Sciatic nerve (tissue), 2 donors: Measurements from ENCODE around the gene KLHL41. TPM values are rescaled to one million over a fixed set of nuclear protein-coding genes. Genes with fewer than 3 reads are reported as not detected.

Source experiments
- ATAC-seq: fragments of 200-7000 bp; cut with Tn5 transposase; one replicate; pipeline ENCODE4 v1.9.1; 2020; ENCODE audit warnings: mild to moderate bottlenecking, moderate library complexity
- DNase-seq: peaks from one replicate; pipeline ENCODE4 v3.0.0-alpha.2; 2020; ENCODE audit warnings: low spot score
- intact Hi-C: fragments of 100-400 bp; cut with DNase I; formaldehyde crosslinking; loops from one replicate; pipeline ENCODE4 v1.14.2; 2022
- total RNA-seq: library from RNA; stranded (reverse); fragmentation: NEBNext Ultra II Directional; extraction: Animal tissue kit (Norgen Biotek cat#: 25700); gene quantifications from one replicate; pipeline ENCODE4 v1.2.1, GENCODE V29; 2021
- donor health status: DM: no; HTN: no; CAD: no.
- donor health status: DM: no; HTN: no; CAD: no.

Gene KLHL41
- total RNA-seq = 1.8 TPM

DNA sequence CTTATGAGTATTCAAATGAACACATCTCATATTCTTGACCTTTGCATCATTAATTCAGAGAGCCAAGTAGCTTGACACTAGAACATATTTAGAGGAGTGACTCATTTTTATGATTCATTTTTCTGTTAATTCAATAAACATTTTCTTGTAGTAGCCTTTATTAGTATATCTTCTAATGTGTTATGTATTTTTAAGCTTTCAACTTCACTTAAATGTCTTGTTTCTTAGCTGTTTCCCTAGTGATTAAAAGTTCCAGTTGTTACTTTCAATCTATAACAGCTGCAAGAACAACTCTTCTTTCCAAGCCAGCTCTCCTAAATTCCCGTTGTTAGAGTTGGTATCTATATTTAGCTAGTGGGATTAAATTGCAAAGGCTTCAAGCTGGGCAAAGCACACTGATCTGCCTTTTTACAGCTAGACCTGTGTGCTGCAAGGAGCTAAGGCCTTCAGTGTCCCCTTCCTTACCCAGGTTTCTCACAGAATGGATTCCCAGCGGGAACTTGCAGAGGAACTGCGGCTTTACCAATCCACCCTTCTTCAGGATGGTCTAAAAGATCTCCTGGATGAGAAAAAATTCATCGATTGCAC is at the start of gene KLHL41:
TSS of gene KLHL41 (plus strand) at position 405 of the 588 bp plus-strand sequence. CDS start at position 482, 77 bp downstream.
- ATAC-seq (no peak), DNase-seq (no peak)
- intact Hi-C loops = no loop called here

DNA sequence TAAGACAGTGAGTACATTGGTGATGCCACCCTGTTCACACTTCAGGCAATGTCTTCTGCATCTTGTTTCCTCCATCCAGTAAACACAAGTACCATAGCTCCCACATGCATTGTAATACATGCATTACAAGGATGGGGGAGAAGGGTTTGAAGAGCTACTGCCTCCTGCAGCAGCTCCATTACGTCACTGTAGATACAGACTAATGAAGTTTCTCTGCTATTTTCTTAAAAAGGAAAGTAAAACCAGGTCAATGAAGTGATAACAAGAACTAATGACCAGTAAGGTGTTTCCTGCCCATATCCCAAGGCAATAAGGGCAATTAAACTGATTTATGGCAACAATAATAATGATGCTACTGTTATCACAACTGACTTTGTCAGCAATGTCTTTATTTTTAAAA is 48.4 kb upstream of the KLHL41 start:
- ATAC-seq (no peak), DNase-seq (no peak)
- intact Hi-C loops = no loop called here

GRCh38 chr2:169462896-169463695 is 46.4 kb upstream of the KLHL41 start:
- DNase-seq = no peak
- peak; percentile 58 for ATAC-seq
- intact Hi-C loops = no loop called here

GRCh38 chr2:169464466-169464865 is 45.0 kb upstream of the KLHL41 start:
- intact Hi-C loops = no loop called here
- DNase-seq (no peak), ATAC-seq (no peak)

DNA sequence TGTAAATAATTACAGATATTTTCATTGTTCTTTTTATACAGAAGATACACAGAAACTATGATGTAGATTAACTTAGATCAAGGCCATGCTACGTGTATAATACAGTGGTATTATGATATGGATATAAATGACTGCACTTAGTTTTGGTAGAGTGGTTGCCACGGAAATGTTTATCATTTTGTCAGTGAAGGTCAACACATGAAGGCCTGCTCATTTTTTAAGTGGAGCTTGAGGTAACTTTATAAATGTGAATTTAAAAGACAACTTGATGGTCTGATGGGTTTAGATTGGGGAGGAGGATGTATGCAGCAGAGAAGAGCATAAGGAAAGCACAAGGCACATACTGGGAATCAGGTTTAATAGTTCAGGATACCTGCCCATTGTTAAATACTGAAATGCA is 44.6 kb upstream of the KLHL41 start:
- intact Hi-C loops = no loop called here
- no peak for DNase-seq
- no peak for ATAC-seq

GRCh38 chr2:169468841-169469240 is 40.7 kb upstream of the KLHL41 start:
- no peak for DNase-seq
- peak; percentile 22 for ATAC-seq
- intact Hi-C loops = no loop called here

- DNase-seq (no peak), ATAC-seq (no peak)
- intact Hi-C loops = no loop called here
Observed at GRCh38 chr2:169469952-169470572, 39.4 kb upstream of the KLHL41 start.

DNA sequence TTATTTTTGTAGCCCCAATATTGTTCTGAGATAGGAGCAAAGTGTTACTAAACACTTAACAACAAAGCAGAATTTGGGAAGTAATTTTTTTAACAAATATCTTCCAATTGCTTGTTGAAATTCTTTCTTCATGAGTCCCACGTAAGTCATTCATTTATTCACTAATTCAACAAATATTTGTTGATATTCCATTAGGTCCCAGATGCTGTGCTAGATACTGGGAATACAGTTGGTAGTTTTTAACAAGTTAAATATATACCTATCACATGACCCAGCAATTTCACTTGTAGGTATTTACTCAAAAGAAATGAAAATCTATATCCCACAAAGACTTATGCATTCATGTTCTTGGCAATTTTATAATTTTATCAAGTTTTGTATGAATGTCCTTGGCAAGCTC is 37.3 kb upstream of the KLHL41 start:
- DNase-seq = no peak
- intact Hi-C loops = no loop called here
- ATAC-seq = no peak

- intact Hi-C loops = no loop called here
- no peak for ATAC-seq
- DNase-seq = no peak
Observed at GRCh38 chr2:169476459-169476858, 33.0 kb upstream of the KLHL41 start.

DNA sequence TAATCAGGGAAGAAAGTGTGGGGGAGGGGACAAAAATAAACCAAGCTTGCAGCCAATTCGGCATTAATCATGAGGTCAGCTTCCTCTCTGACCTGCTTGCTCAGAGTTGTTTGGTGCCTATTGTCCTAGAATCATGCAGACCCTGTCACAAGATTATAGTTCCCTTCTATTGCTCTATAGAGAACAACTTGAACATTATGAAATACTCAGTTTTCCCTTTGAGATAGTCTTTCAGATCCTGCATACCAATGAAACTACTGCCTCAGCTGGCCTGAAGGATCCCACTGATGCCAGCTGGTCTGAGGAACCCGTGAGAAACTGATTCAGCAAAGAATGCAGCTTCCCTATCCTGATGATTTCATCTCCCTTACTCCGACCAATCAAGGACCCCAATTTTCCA is 31.2 kb upstream of the KLHL41 start:
- ATAC-seq = peak; percentile 58
- intact Hi-C loops = no loop called here
- DNase-seq = no peak

- intact Hi-C loops = no loop called here
- DNase-seq (no peak), ATAC-seq (peak; percentile 9)
Observed at GRCh38 chr2:169478745-169479256, 30.7 kb upstream of the KLHL41 start.

DNA sequence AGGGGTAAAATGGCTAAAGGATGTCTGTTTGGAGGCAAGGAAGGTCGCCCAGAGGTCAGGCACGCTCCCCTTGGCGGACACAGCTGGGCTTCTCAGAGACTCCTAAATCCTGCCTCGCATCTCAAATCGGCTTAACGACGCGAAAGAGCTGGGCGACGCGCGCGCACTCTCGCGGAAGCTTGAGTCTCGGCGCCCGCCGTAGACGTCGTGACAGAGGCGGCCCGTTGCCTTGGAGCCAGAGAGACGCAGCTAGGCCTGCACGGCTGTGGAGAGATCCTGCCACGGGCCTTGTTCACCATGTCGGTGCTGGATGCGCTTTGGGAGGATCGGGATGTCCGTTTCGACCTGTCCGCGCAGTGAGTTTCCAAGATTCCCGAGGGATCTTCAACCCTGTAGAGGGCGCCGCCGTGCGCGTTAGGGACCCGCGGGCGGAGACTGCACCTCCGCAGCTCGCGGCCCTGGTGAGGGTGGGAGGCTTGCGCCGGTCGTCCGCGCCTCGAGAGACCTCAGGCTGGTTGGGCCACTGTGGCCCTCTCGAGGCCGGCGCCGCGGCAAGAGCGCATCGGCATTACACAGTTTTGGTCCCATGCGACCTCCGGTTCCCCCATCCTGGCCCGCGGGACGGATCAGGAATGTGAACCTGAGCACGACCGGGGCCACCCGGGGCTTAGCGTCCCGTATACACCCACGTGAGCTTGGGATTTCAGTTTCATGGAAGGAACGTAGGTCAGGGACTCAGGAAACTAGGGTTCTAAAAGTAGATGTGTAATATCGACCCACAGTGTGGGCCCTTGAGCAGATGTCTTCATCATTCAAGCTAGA is 30.0 kb upstream of the KLHL41 start, which contains the start of gene BBS5:
TSS of gene BBS5 (plus strand) at position 238 of the 822 bp plus-strand sequence. CDS start at position 298, 60 bp downstream.
- intact Hi-C loops = no loop called here
- DNase-seq (peak; percentile 90), ATAC-seq (peak; percentile 98)

DNA sequence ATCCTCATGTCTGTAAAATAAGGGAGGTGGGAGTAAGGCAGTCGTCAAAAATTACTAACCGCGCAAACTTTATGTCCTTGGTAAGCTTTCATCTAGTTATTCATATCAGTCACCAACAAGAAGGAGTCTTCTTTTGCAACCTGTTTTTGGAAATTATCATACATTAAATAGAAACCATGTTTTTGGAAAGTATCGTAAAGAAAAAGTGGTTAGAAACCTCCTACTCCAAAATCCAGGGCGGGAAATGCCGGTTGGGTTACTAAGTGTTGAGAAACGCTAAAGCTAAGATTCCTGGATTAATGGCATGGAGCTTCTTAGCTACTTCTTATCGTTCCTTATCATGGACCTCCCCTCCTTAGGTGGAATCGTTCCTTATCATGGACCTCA is 29.4 kb upstream of the KLHL41 start:
- ATAC-seq (no peak), DNase-seq (no peak)
- intact Hi-C loops = no loop called here

DNA sequence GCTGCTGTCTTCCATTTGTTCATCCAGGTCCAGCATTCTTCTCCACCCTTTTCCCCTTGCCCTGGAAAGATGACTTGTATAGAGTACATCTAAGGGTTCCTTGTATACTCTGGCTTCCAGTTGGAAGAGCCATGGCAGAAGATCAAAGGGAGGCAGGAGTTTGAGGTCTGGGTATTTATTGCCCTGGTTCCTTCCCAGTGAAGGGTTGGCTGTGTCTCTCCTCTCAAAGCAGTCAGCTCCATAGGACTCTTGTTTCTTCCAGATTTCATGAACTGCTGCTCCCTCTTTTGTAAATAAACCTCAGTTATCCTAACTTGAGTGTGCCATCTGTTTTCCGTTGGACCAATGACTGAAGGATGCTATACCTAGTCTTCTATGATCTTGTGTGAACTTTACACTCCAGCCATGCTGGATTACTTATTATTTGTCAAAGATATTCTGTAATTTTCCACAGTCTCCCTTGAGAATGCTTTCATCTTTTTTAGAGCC is 23.8 kb upstream of the KLHL41 start:
- DNase-seq (no peak), ATAC-seq (no peak)
- intact Hi-C loops = no loop called here

GRCh38 chr2:169486487-169486886 is 23.0 kb upstream of the KLHL41 start:
- no peak for DNase-seq
- intact Hi-C loops = no loop called here
- ATAC-seq = no peak

GRCh38 chr2:169490834-169491233 is 18.7 kb upstream of the KLHL41 start:
- intact Hi-C loops = no loop called here
- DNase-seq (no peak), ATAC-seq (no peak)

GRCh38 chr2:169491378-169491777 is 18.1 kb upstream of the KLHL41 start:
- ATAC-seq (no peak), DNase-seq (no peak)
- intact Hi-C loops = no loop called here

DNA sequence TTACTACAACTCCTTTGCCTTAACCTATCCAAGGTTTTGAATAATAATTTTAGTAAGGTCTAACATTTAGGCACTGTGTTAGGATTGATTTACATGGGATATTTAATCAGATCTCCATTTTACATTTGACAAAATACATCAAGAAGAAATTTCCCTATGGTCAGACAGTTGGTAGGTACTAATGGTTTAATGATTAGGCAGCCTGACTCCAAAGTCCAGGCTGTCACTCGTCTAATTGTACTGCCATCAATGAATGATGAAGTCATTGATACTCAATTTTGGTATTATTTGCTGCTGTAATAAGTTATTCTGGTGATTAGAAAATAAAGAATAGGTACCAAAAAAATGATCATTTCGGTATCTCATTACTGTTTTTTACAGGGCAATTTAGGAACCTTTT is 16.1 kb upstream of the KLHL41 start:
- DNase-seq (no peak), ATAC-seq (no peak)
- intact Hi-C loops = no loop called here

DNA sequence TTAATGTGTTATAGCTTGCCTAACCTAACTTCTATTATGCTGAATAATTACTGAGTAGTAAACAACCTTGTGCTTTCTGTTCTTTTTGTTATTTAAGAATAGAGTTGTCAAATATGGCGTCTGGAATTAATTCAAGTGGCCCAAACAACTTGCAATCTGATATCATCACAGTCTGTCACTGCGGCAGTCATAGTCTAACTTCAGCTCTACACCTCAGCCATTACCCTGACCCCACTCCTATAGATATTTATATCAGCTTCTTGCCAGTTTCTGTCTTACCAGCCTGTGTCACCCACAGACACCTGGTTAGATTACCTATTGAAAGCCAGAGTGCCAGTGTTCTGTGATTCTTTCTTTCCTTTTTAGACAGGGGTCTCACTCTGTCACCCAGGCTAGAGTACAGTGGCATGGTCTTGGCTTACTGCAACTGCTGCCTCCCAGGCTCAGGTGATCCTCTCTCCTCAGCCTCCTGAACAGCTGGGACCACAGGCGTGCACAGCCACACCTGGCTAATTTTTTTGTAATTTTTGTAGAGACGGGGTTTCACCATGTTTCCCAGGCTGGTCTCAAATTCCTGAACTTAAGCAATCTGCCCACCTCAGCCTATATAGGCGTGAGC is 14.1 kb upstream of the KLHL41 start:
- DNase-seq = no peak
- intact Hi-C loops = no loop called here

More for the DNA sequence above, 14.1 kb upstream of the KLHL41 start:
- no peak for ATAC-seq
